GM11168 (cell line): Measurements from ENCODE around the gene BAIAP2L2.
"Not testable (repeated sequence)": the region's sequence is repeated elsewhere in the genome, so short reads cannot be mapped to it uniquely, and the experiment has no call there.

Experiments used
- in situ Hi-C: fragments of 300-500 bp; cut with MboI; formaldehyde crosslinking; loops from one replicate; pipeline ENCODE4 v1.12.0; 2022; ENCODE audit warnings: low sequenced_read_pairs; ENCODE audit not compliant: unreplicated experiment

BAIAP2L2 gene

GRCh38 chr22:38082986-38083710 lies 27.3 kb downstream of the BAIAP2L2 start:
- in situ Hi-C loops, result no loop called here

DNA sequence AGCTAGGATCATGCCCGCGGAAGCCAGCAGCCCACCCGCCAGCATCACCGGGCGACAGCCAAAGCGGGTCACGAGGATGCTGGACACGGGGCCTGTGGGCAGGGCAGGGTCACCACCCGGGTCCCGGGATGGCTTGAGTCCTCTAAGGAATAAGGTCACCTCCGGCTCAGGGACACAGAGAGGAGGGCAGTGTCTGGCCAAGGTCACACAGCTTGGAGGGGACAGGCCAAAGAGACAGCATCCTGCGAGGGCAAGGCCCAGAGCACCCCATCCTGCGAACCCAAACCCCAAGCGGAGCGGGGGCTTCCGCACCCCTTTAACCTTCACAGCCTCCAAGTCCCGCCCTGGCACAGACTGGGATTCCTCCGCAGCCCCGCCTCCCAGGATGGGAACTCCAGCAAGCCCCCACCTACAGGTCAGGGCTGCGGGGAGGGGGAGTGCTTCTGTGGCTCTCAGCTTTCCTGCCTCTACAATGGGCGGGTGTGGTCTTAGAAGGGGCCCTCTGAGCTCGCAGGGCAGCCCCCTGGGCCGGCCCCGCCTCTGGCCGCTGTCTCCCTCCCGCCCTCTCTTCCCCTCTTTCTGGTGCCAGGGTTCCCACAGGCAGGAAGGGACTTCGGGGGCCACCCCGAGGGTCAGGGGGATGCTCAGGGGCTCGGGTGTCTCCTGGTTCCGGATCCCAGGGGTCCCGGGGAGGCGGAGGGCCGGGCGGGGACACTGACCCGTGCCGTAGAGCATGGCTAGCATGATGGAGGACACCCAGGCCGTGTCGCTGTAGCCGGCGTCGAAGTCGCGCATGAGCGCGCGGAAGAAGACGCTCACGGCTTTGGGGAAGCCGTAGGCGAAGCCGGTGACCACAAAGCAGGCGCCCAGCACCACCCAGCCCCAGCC lies 28.3 kb downstream of the BAIAP2L2 start:
- in situ Hi-C loops, result no loop called here

DNA sequence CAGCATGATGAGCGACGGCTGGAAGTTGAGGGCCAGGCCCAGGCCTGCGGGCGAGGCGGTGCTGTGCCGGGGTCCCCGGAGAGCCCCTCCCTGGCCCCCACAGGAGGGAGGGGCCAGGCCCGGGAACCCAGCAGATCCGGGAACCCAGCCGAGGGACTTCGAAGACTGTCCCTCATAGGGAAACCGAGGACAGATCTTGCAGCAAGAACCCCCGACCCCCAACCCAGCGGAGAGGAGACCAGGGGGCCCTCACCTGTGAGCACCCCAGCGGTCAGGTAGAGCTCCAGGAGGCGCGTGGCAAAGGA lies 28.9 kb downstream of the BAIAP2L2 start:
- in situ Hi-C loops, result no loop called here

GRCh38 chr22:38080850-38081635 lies 29.4 kb downstream of the BAIAP2L2 start:
- in situ Hi-C loops, result no loop called here

DNA sequence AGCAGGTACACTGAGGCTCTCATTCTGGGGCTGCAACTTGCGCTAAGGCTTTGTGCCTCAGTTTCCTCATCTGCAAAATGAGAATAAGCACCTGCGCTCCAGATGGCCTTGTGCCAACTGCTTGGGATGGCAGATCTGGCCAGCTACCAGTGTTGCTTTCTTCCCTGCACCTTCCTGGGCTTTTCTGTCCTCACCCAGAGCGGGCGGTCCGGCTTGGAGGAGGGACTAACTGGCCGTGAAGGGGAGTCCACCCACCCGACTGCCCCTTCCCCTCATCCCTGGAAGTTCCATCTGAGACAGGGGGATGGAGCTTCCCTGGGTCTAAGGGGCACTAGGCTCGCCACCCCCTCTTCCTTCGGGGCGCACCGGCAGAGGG lies 30.0 kb downstream of the BAIAP2L2 start:
- in situ Hi-C loops, result no loop called here

DNA sequence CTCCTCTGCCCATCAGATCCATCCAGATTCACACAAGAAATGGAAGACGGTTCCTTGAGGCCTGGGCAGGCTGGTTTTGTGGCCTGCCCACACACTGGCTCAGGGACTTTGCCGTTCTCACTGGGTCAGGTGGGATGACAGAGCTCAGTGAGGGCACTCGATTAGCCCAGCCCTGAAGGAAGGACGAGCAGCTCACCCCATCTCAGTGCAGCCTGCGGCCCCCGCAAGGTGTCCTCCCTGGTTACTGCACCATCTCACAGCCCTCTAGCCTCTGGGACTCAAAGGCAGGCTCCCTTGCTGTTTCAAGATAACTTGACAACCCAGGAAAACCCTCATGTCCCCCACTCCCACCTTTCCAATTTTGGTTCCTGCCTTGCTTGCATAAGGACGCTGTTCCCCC lies 30.7 kb downstream of the BAIAP2L2 start:
- in situ Hi-C loops, result no loop called here

- in situ Hi-C loops, result not testable (repeated sequence)
These were observed 31.3 kb downstream of the BAIAP2L2 start for GRCh38 chr22:38079208-38079607.

- in situ Hi-C loops, result no loop called here
These were observed 32.2 kb downstream of the BAIAP2L2 start for GRCh38 chr22:38078046-38078840.

GRCh38 chr22:38077595-38077994 lies 32.9 kb downstream of the BAIAP2L2 start:
- in situ Hi-C loops, result no loop called here

DNA sequence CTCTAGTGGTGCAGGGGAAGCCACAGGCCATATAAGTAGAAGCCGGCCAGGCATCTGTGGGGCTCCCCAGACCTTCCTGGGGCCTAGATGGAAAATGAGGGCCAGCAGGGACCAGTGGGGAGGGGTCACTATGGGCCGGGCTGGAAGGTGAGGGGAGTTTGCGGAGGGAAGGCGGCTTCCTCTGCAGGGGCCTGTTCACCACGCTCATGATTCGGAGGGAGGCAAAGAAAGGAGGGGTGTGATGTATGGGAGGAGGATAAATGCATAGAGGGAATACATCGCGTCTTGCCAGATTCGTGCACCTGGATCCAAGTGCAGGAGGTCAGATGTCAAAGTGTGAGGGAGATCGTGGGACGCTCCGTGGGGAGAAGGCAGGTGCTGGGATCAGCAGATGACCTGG lies 33.4 kb downstream of the BAIAP2L2 start:
- in situ Hi-C loops, result no loop called here

- in situ Hi-C loops, result no loop called here
These were observed 34.5 kb downstream of the BAIAP2L2 start for GRCh38 chr22:38075961-38076360.

- in situ Hi-C loops, result no loop called here
These were observed 35.2 kb downstream of the BAIAP2L2 start for GRCh38 chr22:38075105-38075825.

DNA sequence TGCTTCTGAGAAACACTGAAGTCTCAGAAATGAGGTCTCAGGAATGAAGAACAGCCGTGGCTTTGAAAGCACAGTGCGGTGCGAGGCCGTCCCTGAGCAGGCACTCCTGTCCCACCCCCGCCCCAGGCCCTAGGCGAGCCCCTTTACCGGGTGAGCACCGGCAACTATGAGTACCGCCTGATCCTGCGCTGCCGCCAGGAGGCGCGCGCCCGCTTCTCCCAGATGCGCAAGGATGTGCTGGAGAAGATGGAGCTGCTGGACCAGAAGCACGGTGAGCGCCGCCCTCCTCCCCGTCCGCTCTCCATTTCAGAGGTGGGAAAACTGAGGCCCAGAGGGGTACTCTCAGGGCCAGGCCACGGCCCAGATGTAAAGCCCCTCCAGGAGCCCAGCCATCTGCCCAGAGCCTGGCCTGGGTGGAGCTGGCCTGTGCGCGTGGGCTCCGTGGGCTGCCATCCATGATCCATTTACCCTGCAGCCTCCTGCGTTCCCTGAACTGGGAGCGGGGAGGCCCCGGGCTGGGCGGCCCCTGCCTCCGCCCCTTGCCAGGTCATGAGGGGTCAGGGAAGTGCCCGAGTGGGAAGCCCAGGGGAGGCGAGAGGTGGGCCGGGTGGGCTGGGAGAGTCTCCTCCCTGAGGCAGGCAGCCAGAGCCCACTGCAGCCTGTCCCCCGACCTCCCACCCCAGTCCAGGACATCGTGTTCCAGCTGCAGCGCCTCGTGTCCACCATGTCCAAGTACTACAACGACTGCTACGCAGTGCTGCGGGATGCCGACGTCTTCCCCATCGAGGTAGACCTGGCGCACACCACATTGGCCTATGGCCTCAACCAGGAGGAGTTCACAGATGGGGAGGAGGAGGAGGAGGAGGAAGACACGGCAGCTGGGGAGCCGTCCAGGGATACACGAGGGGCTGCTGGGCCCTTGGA lies 36.0 kb downstream of the BAIAP2L2 start:
- in situ Hi-C loops, result loop anchor here (25.0 kb wide), 1 partner anchor 488 kb away; the partner anchor contains the start of gene DMC1

DNA sequence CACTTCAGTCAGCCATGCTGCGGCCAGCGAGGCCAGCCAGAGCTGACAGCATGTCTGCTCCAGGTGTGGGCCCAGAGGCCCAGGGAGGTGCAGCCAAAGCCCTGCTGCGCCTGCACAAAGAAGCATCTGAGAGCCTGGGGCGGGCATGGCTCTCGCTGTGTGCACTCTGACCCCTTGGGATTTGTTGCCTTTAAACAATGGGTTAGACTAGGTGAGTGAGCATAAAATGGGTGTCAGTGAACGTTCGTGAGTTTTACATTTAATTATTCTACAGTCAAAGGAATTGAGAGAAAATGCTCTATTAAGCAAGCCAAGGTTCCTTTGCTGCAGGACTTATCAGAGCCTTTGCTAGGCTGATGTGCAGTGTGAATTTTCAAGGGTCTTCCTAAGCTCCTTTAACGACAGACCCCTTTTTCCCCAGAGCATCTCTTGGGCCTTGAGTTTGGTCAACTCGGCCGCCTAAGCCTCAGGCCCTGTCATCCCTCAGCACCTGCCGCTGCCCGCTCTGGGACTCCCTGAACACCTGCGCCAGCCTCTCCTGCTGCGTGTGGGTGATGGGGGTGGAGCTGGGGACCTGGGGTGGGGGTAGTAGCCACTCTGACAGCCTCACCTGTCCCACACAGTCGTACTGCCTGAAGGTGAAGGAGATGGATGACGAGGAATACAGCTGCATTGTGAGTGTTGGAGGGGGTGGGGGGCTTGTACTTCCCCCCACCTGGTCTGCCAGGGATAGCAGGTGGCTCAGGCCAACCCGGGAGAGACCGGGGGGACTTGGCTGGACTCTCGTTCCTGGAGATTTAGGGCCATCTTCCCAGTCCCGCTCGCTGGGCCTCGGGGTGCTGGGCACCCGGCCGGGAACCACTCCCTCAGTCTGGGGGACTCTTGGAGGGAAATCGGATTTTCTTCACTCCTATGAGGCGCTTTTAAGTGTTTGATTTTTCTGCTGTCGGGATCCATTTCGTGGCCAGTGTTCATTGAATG lies 37.0 kb downstream of the BAIAP2L2 start:
- in situ Hi-C loops, result loop anchor here (25.0 kb wide), 1 partner anchor 489 kb away; the partner anchor contains the start of gene DMC1

DNA sequence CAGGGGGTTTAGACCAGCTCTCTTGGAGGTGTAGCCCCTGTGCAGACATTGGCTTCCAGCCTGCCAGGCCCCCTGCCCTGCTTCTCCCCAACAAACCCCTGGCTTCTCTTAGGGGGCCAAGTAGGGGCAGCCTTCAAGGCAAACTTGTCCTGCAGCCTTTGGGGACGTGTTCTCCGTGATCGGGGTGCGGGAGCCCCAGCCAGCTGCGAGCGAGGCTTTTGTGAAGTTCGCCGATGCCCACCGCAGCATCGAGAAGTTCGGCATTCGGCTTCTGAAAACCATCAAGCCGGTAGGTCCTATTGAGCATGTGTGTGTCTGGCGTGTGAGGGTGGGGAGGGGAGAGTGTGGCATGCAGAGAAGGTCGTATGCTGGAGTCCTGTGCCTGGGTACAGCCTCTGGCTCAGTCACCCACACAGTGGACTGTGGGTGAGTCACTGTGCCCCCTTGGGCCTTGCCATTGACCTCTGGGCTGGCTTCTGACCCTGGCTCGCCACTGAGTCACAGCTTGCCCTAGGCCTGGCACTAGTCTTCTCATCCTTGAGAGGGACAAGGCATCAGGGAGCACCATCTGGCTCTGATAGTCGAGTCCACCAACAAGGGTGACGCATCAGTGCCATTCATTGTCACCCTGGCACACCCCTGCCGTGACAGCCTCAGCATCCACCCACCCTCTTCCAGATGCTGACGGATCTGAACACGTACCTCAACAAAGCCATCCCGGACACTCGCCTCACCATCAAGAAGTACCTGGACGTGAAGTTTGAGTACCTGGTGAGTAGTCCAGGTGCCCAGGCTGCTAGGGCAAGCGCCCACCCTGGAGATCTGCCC lies 37.9 kb downstream of the BAIAP2L2 start:
- in situ Hi-C loops, result loop anchor here (25.0 kb wide), 1 partner anchor 490 kb away; the partner anchor contains the start of gene DMC1
